ENCODE measurements around the gene SPSB3.

SPSB3 gene

GRCh38 chr16:1762196-1762878 lies 20.0 kb downstream of the SPSB3 start:
- FAIRE-seq: no peak

GRCh38 chr16:1761751-1762150 lies 20.6 kb downstream of the SPSB3 start:
- no peak for FAIRE-seq

GRCh38 chr16:1760911-1761310 lies 21.5 kb downstream of the SPSB3 start:
- FAIRE-seq: no peak

GRCh38 chr16:1759511-1759910 lies 22.9 kb downstream of the SPSB3 start:
- no peak for FAIRE-seq

- FAIRE-seq: no peak
Observed at GRCh38 chr16:1758923-1759322, 23.4 kb downstream of the SPSB3 start.

- FAIRE-seq: no peak
Observed at GRCh38 chr16:1757714-1758461, 24.5 kb downstream of the SPSB3 start.

GRCh38 chr16:1754204-1754603 lies 28.2 kb downstream of the SPSB3 start:
- FAIRE-seq: no peak

- no peak for FAIRE-seq
Observed at GRCh38 chr16:1752853-1753252, 29.5 kb downstream of the SPSB3 start.

GRCh38 chr16:1751946-1752345 lies 30.4 kb downstream of the SPSB3 start:
- FAIRE-seq: no peak

- FAIRE-seq: no peak
Observed at GRCh38 chr16:1749152-1750117, 32.9 kb downstream of the SPSB3 start.

GRCh38 chr16:1747934-1748333 lies 34.4 kb downstream of the SPSB3 start:
- FAIRE-seq: no peak

- FAIRE-seq: no peak
Observed at GRCh38 chr16:1746693-1747195, 35.6 kb downstream of the SPSB3 start.

GRCh38 chr16:1745900-1746692 lies 36.3 kb downstream of the SPSB3 start:
- FAIRE-seq: no peak

GRCh38 chr16:1745181-1745899 lies 37.0 kb downstream of the SPSB3 start:
- no peak for FAIRE-seq

GRCh38 chr16:1744338-1744840 lies 38.0 kb downstream of the SPSB3 start:
- no peak for FAIRE-seq

GRCh38 chr16:1743376-1744337 lies 38.7 kb downstream of the SPSB3 start:
- FAIRE-seq: no peak

- FAIRE-seq: no peak
Observed at GRCh38 chr16:1741553-1742165, 40.7 kb downstream of the SPSB3 start.

- FAIRE-seq: no peak
Observed at GRCh38 chr16:1740781-1741490, 41.4 kb downstream of the SPSB3 start.

- no peak for FAIRE-seq
Observed at GRCh38 chr16:1740234-1740633, 42.1 kb downstream of the SPSB3 start.

Measured in endometrium (tissue), 2 donors.